HEK293 (cell line): ENCODE data around the gene SMC4.
"Not testable (repeated sequence)": the region's sequence is repeated elsewhere in the genome, so short reads cannot be mapped to it uniquely, and the experiment has no call there.

ENCODE experiments used
- CTCF ChIA-PET: fragments of 350-600 bp; formaldehyde crosslinking; extraction: SDS; loops from one replicate; lab custom pipeline; 2021; ENCODE audit warnings: antibody characterized with exemption; lab: Yijun Ruan, JAX
- POLR2A ChIA-PET: fragments of 300-600 bp; formaldehyde crosslinking; extraction: SDS; loops from one replicate; lab custom pipeline; 2020; ENCODE audit warnings: antibody characterized with exemption, inconsistent platforms; lab: Yijun Ruan, JAX
- H3K27ac ChIP-seq: fragments of 200-500 bp; sonication (Bioruptor generic); 2 replicates; pipeline ENCODE4 v1.5.1; 2014; ENCODE audit warnings: low read depth, low read length, control low read depth, inconsistent platforms; ENCODE audit errors: extremely low read depth
- H3K36me3 ChIP-seq, 2 experiments: fragments of 200-500 bp in 1 of 2; sonication (Bioruptor generic) in 1 of 2; 1 replicate in 1 of 2; 2 replicates in 1 of 2; pipeline ENCODE4 v1.5.1; 2014 to 2017; ENCODE audit warnings: inconsistent platforms in 2 of 2, low read length in 2 of 2; ENCODE audit not compliant: control insufficient read depth in 2 of 2, insufficient read depth in 1 of 2
- H3K4me1 ChIP-seq: fragments of 200-500 bp; sonication (Bioruptor generic); 2 replicates; pipeline ENCODE4 v1.5.1; 2014; ENCODE audit warnings: mild to moderate bottlenecking, low read length, inconsistent platforms; ENCODE audit not compliant: control insufficient read depth, insufficient read depth
- H3K4me3 ChIP-seq: 2 replicates; pipeline ENCODE4 v1.5.1; 2011; ENCODE audit warnings: low read depth, mild to moderate bottlenecking, control low read depth, low read length, moderate library complexity
- H3K9me3 ChIP-seq: fragments of 200-500 bp; sonication (Bioruptor generic); 2 replicates; pipeline ENCODE4 v1.5.1; 2014; ENCODE audit warnings: low read depth, low read length, inconsistent platforms; ENCODE audit not compliant: control insufficient read depth, insufficient read depth
- FEZF1 ChIP-seq: fragments of 450-650 bp; formaldehyde crosslinking; IDR thresholded peaks from 2 replicates; pipeline ENCODE4 v1.5.1; 2016; ENCODE audit warnings: missing biosample characterization, missing genetic modification characterization
- KLF9 ChIP-seq: fragments of 450-650 bp; formaldehyde crosslinking; IDR thresholded peaks from 2 replicates; pipeline ENCODE4 v1.5.1; 2016; ENCODE audit warnings: missing biosample characterization, missing genetic modification characterization, low read depth
- OVOL3 ChIP-seq: fragments of 450-650 bp; formaldehyde crosslinking; IDR thresholded peaks from 2 replicates; pipeline ENCODE4 v1.5.1; 2016; ENCODE audit warnings: missing biosample characterization, missing genetic modification characterization
- SETDB1 ChIP-seq: IDR thresholded peaks from one replicate; pipeline ENCODE4 v1.6.1; 2017; ENCODE audit warnings: mild to moderate bottlenecking, low read length, moderate library complexity, mixed read lengths; ENCODE audit not compliant: insufficient read length
- YY2 ChIP-seq: fragments of 450-650 bp; formaldehyde crosslinking; IDR thresholded peaks from 2 replicates; pipeline ENCODE4 v1.5.1; 2016; ENCODE audit warnings: missing biosample characterization, missing genetic modification characterization
- ZBTB17 ChIP-seq: fragments of 450-650 bp; formaldehyde crosslinking; IDR thresholded peaks from 2 replicates; pipeline ENCODE4 v1.5.1; 2016; ENCODE audit warnings: missing biosample characterization, missing genetic modification characterization
- ZBTB21 ChIP-seq: fragments of 450-650 bp; formaldehyde crosslinking; IDR thresholded peaks from 2 replicates; pipeline ENCODE4 v1.5.1; 2017; ENCODE audit warnings: missing biosample characterization, missing genetic modification characterization
- ZNF10 ChIP-seq: fragments of 450-650 bp; formaldehyde crosslinking; IDR thresholded peaks from 2 replicates; pipeline ENCODE4 v1.5.1; 2017; ENCODE audit warnings: missing biosample characterization, missing genetic modification characterization
- ZNF112 ChIP-seq: fragments of 450-650 bp; formaldehyde crosslinking; IDR thresholded peaks from 2 replicates; pipeline ENCODE4 v1.5.0; 2017; ENCODE audit warnings: missing biosample characterization, missing genetic modification characterization
- ZNF133 ChIP-seq: fragments of 450-650 bp; formaldehyde crosslinking; IDR thresholded peaks from 2 replicates; pipeline ENCODE4 v1.5.1; 2016; ENCODE audit warnings: missing biosample characterization, missing genetic modification characterization
- ZNF138 ChIP-seq: fragments of 450-650 bp; formaldehyde crosslinking; IDR thresholded peaks from 2 replicates; pipeline ENCODE4 v1.5.1; 2016; ENCODE audit warnings: missing biosample characterization, missing genetic modification characterization, borderline replicate concordance
- ZNF140 ChIP-seq: fragments of 450-650 bp; formaldehyde crosslinking; IDR thresholded peaks from 2 replicates; pipeline ENCODE4 v1.5.1; 2016; ENCODE audit warnings: missing biosample characterization, missing genetic modification characterization
- ZNF16 ChIP-seq: fragments of 450-650 bp; formaldehyde crosslinking; IDR thresholded peaks from 2 replicates; pipeline ENCODE4 v1.5.1; 2016; ENCODE audit warnings: low read depth, missing biosample characterization, missing genetic modification characterization
- ZNF19 ChIP-seq: fragments of 450-650 bp; formaldehyde crosslinking; IDR thresholded peaks from 2 replicates; pipeline ENCODE4; 2016; ENCODE audit warnings: missing biosample characterization, missing genetic modification characterization, low read depth
- ZNF2 ChIP-seq: fragments of 450-650 bp; formaldehyde crosslinking; IDR thresholded peaks from 2 replicates; pipeline ENCODE4 v1.5.1; 2016; ENCODE audit warnings: missing biosample characterization, missing genetic modification characterization
- ZNF221 ChIP-seq: fragments of 450-650 bp; formaldehyde crosslinking; IDR thresholded peaks from 2 replicates; pipeline ENCODE4 v1.5.1; 2017; ENCODE audit warnings: missing biosample characterization, missing genetic modification characterization, borderline replicate concordance
- ZNF23 ChIP-seq: fragments of 450-650 bp; formaldehyde crosslinking; IDR thresholded peaks from 2 replicates; pipeline ENCODE4 v1.5.1; 2016; ENCODE audit warnings: missing biosample characterization, missing genetic modification characterization, borderline replicate concordance
- ZNF341 ChIP-seq: fragments of 450-650 bp; formaldehyde crosslinking; IDR thresholded peaks from 2 replicates; pipeline ENCODE4; 2016; ENCODE audit warnings: low read depth, missing biosample characterization, missing genetic modification characterization
- ZNF350 ChIP-seq: fragments of 450-650 bp; formaldehyde crosslinking; IDR thresholded peaks from 2 replicates; pipeline ENCODE4 v1.5.0; 2017; ENCODE audit warnings: missing biosample characterization, mild to moderate bottlenecking, missing genetic modification characterization
- ZNF501 ChIP-seq: fragments of 450-650 bp; formaldehyde crosslinking; IDR thresholded peaks from 2 replicates; pipeline ENCODE4 v1.5.1; 2016; ENCODE audit warnings: missing biosample characterization, missing genetic modification characterization
- ZNF510 ChIP-seq: fragments of 450-650 bp; formaldehyde crosslinking; IDR thresholded peaks from 2 replicates; pipeline ENCODE4 v1.5.1; 2018; ENCODE audit warnings: mild to moderate bottlenecking, missing genetic modification characterization, missing biosample characterization; ENCODE audit not compliant: insufficient replicate concordance
- ZNF548 ChIP-seq: fragments of 450-650 bp; formaldehyde crosslinking; IDR thresholded peaks from 2 replicates; pipeline ENCODE4 v1.5.1; 2016; ENCODE audit warnings: missing biosample characterization, missing genetic modification characterization
- ZNF549 ChIP-seq: fragments of 450-650 bp; IDR thresholded peaks from 2 replicates; pipeline ENCODE4 v1.5.1; 2018; ENCODE audit warnings: missing biosample characterization, missing genetic modification characterization, mild to moderate bottlenecking, inconsistent platforms, moderate library complexity
- ZNF558 ChIP-seq: fragments of 450-650 bp; formaldehyde crosslinking; IDR thresholded peaks from 2 replicates; pipeline ENCODE4 v1.5.1; 2016; ENCODE audit warnings: missing biosample characterization, missing genetic modification characterization
- ZNF600 ChIP-seq: fragments of 450-650 bp; formaldehyde crosslinking; IDR thresholded peaks from 2 replicates; pipeline ENCODE4 v1.5.1; 2016; ENCODE audit warnings: missing biosample characterization, missing genetic modification characterization
- ZNF610 ChIP-seq: fragments of 450-650 bp; formaldehyde crosslinking; IDR thresholded peaks from 2 replicates; pipeline ENCODE4 v1.5.1; 2016; ENCODE audit warnings: missing biosample characterization, missing genetic modification characterization, borderline replicate concordance
- ZNF768 ChIP-seq: fragments of 450-650 bp; formaldehyde crosslinking; IDR thresholded peaks from 2 replicates; pipeline ENCODE4 v1.5.1; 2018; ENCODE audit warnings: missing biosample characterization, mild to moderate bottlenecking, missing genetic modification characterization
- TF ChIP-seq, protein P1 (sequence below): fragments of 450-650 bp; formaldehyde crosslinking; IDR thresholded peaks from 2 replicates; pipeline ENCODE4 v1.5.1; 2016; ENCODE audit warnings: missing biosample characterization, missing genetic modification characterization

The SMC4 gene

DNA sequence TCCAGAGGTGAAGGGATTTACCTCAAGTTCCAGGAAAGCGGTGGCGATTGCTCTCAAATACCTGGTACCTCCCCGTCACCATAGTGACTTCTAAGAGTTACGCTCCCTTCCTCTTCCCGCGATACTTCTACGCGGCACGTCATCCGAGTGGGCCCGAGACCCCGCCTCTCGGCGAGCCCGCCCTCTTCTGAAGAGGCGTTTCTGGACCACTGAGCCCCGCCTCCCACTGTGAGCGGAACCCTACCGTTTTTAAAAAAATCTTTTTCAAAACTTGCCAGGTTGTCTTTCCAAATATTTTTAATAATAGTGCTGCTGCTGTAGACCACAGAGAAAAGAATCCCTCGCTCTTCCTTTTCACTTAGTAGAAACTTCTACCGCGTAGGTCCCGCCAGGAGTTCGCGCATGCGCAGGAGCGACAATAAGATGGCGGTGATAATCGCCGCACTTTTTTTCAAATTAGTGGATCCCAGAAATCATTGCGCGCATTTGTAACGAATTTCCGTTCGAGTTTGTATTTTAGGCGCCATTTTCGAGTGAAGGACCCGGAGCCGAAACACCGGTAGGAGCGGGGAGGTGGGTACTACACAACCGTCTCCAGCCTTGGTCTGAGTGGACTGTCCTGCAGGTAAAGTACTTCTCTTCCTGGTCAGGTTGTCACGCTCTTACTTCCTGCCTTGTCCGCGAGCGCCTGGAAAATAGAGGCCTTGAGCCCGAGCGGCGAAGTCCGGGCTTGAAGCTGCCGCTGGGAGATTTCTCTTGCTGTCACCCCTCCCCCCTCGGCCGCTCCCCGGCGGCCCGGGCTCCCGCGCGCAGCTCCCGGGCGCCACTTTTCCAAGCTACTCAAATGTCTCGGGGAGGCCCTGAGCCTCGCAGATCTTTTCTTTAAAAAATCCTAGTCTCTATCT lies at the start of gene SMC4, which contains the start of gene IFT80 (continued):
- no peak for TF ChIP-seq ZNF350 (tag by site-specific recombination)
- TF ChIP-seq ZNF610 (tag by site-specific recombination) = peak; percentile 50; the same call in 1 of the 2 replicates
- TF ChIP-seq ZNF558 = no peak
- TF ChIP-seq ZNF2 (tag by site-specific recombination) = 0 out of 2 replicates have a peak, but pooled peaks have one; percentile 28
- TF ChIP-seq ZNF10 (tag by site-specific recombination) = peak; percentile 29; the same call in 1 of the 2 replicates
- TF ChIP-seq ZNF138 (tag by site-specific recombination) = no peak
- TF ChIP-seq ZNF600 (tag by site-specific recombination) = 0 out of 2 replicates have a peak, but pooled peaks have one; percentile 10
- no peak for TF ChIP-seq ZNF548 (tag by site-specific recombination)
- no peak for TF ChIP-seq ZNF549 (tag by site-specific recombination)

DNA sequence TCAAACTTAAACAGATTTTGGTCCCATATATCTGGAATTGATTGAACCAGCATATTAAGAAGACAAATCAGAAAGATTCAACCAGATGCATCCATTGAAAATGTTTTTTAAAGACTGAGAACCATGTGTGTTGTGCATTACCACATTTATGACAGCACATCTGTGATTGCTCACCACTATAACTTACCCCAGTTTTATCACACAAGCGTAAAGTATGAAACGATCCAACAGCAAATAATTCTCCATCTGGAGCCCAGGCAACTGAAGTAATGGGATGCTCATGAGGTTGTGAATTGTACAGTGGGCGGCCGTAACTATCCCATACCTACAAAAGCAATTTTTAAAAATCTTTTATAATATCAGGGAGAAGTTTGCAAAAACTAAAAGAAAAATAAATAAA lies 43.6 kb upstream of the SMC4 start:
- TF ChIP-seq ZNF133 (tag by site-specific recombination) = no peak
- TF ChIP-seq, all 188 proteins: peak for 0
- Histone ChIP-seq H3K36me3 (peaks cover 0 to 13% of the 10 kb centered on the region in 2 experiments; a peak in 1 of 3 replicates), H3K4me3 (no peak overlapping the region), H3K9me3 (no peaks in the 10 kb centered on the region), H3K4me1 (no peaks in the 10 kb centered on the region), H3K27ac (no peak overlapping the region)
- CTCF ChIA-PET = no interaction called here
- POLR2A ChIA-PET = no interaction called here

DNA sequence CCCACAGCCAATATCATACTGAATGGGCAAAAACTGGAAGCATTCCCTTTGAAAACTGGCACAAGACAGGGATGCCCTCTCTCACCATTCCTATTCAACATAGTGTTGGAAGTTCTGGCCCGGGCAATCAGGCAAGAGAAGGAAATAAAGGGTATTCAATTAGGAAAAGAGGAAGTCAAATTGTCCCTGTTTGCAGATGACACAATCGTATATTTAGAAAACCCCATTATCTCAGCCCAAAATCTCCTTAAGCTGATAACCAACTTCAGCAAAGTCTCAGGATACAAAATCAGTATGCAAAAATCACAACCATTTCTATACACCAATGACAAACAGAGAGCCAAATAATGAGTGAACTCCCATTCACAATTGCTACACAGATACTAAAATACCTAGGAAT lies 36.6 kb upstream of the SMC4 start:
- H3K27ac ChIP-seq, H3K36me3 ChIP-seq, H3K4me1 ChIP-seq, H3K4me3 ChIP-seq, POLR2A ChIA-PET, H3K9me3 ChIP-seq: not testable (repeated sequence)
- CTCF ChIA-PET = interaction anchor here (0.6 kb wide), 2 partner anchors 20 to 50 kb away, joined by 5 to 6 read pairs; no protein-coding TSS in a partner anchor

DNA sequence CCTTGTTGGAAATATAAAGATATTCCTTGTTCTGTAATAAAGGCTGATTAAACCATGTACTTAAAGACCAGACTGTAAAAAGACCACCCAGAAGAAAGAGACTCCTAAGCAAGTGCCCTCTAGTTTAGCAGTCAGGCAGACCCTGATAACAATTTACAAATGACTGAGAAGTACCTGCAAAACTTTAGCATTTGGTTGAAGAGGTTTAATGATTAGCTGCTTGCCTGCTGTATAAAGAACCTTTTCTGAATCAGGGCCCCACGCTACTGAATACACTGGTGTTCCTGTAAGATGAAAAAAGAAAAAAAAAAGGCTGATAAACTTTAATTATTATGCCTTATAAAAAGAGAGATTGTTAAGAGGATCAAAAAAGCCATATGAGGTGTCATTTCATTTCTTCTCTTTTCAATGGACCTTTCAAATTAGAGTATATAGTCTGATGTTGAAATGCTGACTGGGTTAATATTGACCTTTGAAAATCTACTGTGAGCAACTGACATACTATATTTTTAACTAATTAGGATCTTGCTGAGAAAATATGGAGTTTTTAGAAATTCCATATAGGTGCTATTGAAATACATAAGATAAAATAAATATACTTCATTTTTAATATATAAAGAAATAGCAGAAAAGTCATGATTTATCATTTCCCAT lies 33.5 kb upstream of the SMC4 start:
- Histone ChIP-seq H3K36me3 (peaks cover 0 to 11% of the 10 kb centered on the region in 2 experiments; a peak in 1 of 3 replicates), H3K27ac (no peak overlapping the region), H3K4me3 (no peak overlapping the region), H3K9me3 (no peaks in the 10 kb centered on the region), H3K4me1 (no peaks in the 10 kb centered on the region)
- POLR2A ChIA-PET = no interaction called here
- CTCF ChIA-PET = no interaction called here
- TF ChIP-seq ZNF16 (tag by site-specific recombination) (no peak), OVOL3 (tag by site-specific recombination) (no peak), ZNF341 (tag by site-specific recombination) (no peak), ZBTB21 (tag by site-specific recombination) (no peak), ZNF510 (tag by site-specific recombination) (no peak), ZNF501 (tag by site-specific recombination) (no peak), ZNF140 (tag by site-specific recombination) (no peak), ZBTB17 (tag by site-specific recombination) (no peak), KLF9 (no peak), ZNF768 (tag by site-specific recombination) (no peak), YY2 (tag by site-specific recombination) (no peak), SETDB1 (no peak), ZNF221 (no peak), FEZF1 (no peak), ZNF19 (tag by site-specific recombination) (no peak), ZNF23 (tag by site-specific recombination) (no peak), ZNF112 (tag by site-specific recombination) (no peak)
- TF ChIP-seq, protein P1, sequence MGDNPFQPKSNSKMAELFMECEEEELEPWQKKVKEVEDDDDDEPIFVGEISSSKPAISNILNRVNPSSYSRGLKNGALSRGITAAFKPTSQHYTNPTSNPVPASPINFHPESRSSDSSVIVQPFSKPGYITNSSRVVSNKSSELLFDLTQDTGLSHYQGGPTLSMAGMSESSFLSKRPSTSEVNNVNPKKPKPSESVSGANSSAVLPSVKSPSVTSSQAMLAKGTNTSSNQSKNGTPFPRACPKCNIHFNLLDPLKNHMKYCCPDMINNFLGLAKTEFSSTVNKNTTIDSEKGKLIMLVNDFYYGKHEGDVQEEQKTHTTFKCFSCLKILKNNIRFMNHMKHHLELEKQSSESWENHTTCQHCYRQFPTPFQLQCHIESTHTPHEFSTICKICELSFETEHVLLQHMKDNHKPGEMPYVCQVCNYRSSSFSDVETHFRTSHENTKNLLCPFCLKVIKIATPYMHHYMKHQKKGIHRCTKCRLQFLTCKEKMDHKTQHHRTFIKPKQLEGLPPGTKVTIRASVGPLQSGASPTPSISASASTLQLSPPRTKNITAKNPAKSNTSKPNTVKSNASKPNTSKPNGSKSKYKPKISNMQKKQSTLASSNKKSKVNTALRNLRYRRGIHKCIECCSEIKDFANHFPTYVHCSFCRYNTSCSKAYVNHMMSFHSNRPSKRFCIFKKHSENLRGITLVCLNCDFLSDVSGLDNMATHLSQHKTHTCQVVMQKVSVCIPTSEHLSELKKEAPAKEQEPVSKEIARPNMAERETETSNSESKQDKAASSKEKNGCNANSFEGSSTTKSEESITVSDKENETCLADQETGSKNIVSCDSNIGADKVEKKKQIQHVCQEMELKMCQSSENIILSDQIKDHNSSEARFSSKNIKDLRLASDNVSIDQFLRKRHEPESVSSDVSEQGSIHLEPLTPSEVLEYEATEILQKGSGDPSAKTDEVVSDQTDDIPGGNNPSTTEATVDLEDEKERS (tag by site-specific recombination) = no peak
